ENCODE results near the gene ZNF48.

The ZNF48 gene

DNA sequence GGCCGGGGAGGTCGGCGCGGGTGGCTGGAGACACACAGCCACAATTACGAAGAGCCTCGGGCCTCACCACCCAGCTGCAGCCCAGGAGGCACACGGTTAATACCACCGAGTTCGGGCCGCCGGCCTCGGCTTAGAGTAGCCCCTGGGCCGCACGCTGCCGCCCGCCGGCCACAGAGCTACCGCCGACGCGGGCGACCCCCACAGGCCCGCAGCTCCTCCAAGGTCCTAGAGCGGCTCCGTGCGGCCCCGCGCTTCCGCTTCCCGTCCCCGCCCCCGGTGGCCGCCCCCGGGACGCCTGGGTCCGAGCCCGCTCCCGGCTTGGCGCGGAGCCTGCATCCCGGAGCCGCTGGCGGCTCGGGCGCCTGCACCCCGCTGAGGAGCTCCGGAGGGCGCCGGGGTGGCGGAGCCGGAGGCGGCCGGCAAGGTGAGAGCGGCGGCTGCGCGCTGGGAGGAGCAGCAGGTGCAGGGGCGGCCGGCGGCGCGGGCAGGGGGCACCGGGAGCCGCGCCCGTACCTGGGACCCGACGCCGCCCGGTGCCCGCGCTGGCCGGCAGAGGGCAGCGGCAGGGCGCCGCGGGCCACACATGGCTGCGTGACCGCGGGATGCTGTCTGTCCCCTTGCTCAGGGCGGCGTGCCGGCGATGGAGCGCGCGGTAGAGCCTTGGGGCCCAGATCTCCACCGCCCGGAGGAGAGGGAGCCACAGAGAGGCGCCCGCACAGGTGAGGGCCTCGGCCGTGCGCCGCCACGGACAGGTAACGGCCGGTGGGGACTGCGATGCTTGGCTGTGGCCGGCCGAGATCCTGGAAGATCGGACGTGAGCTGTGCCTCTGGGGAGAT lies at the start of gene ZNF48:
Gene ZNF48 (plus strand): TSS at position 266 of the 837 bp plus-strand sequence. CDS start 375 bp downstream, at position 641.
- peak; percentile 80 to 82 for ATAC-seq

DNA sequence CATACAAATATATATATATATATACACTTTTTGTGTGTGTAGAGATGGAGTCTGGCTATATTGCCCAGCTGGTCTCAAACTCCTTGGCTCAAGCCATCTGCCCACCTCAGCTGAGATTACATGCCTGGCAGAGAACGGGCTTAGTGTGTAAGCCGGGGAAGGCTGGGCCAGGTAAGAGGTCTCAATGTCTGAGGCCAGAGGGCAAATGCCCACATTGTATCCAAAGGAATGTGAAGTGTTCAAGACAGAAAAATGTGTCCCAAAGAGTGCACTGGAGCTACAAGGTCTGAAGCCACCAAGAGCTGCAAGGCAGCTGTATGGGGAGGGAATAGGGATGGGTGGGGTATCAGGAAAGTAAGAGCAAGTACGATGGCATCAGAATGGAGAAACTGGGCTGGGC lies 48.9 kb upstream of the ZNF48 start:
- ATAC-seq = no peak

DNA sequence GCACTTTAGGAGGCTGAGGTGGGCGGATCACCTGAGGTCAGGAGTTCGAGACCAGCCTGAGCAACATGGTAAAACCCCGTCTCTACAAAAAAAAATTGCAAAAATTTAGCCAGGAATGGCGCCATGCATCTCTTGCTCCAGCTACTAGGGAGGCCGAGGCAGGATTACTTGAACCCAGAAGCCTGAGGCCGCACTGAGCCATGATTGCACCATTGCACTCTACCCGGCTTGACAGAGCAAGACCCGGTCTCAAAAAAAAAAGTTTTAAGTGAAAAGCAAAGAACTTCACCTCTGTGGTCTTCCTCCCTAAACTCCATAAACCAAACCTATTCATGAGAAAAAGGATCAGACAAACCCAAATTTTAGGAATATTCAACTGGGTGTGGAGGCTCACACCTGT lies 47.1 kb upstream of the ZNF48 start:
- no peak for ATAC-seq

DNA sequence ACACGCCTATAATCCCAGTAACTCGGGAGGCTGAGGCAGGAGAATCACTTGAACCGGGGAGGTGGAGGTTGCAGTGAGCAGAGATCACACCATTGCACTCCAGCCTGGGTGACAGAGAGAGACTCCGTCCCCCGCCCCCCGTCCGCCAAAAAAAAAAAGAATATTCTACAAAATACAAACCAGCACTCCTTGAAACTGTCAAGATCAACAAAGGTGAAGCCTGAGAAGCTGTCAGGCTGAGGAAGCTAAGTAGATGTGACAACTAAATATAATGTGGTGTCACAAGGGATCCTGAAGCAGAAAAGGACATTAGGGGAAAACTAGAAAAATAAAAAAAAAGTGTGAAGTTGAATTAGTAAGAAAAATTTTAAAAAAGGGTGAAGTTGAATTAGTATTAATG lies 46.3 kb upstream of the ZNF48 start:
- ATAC-seq = no peak

DNA sequence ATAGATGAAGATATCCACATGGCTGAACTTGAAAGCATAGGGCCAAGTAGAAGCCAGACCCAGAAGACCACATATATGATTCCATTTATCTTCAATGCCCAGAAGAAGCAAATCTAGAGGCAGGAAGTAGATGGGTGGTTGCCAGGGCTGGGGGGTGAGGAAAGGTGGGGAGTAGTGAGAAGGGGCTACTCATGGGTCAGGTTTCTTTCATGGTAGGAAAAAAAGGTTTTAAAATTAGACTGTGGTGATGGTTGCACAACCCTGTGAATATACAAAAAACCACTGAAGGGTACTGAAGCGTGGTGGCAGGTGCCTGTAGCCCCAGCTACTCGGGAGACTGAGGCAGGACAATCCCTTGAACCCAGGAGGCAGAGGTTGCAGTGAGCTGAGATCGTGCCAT lies 45.5 kb upstream of the ZNF48 start:
- no peak for ATAC-seq

DNA sequence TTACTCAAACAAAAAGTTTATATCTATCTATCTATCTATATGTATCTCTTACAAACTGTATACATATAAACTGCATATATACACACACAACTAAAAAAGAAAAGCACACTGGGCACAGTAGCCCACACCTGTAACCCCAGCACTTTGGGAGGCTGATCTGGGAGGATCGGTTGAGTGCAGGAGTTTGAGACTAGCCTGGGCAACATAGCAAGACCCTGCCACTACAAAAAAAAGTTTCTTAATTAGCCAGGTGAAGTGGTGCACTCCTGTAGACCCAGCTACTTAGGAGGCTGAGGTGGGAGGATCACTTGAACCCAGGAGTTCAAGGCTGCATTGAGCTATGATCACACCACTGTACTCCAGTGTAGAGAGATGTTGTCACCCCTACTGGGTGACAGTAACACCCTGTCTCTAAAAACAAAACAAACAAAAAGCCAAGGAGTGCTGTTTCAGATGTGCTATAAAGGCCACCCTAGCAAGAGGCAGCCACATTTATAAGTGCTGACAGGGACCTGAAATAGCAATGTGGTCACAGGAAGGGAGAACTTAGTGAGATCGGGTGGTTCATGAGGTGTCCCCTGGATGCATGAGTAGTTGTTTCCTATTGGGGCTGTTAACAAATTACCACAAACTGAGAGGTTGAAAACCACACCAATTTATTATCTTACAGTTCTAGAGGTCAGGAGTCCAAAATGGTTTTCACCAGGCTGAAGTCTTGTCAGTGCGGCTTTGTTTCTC lies 44.9 kb upstream of the ZNF48 start:
- peak; percentile 38 to 57 for ATAC-seq

DNA sequence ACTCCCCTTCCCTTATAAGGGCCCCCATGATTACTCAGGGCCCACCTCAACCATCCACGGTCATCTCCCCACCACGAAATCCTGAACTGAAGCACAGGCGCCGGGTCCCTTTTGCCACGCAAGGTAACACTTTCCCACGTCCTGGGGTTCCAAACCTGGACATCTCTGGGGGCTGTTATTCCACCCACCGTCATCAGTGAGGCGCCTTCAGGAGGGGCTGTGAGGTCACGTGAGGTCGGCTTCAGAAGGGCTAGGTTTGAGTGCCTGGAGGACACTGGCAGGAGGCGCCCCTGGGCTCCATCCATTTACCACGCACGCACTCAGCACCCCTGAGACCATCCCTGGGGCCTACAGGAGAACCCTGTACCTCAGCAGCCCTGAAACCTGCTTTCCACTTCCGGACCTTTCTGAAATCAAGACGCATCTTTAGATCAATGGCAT lies 44.2 kb upstream of the ZNF48 start:
- no peak for ATAC-seq

DNA sequence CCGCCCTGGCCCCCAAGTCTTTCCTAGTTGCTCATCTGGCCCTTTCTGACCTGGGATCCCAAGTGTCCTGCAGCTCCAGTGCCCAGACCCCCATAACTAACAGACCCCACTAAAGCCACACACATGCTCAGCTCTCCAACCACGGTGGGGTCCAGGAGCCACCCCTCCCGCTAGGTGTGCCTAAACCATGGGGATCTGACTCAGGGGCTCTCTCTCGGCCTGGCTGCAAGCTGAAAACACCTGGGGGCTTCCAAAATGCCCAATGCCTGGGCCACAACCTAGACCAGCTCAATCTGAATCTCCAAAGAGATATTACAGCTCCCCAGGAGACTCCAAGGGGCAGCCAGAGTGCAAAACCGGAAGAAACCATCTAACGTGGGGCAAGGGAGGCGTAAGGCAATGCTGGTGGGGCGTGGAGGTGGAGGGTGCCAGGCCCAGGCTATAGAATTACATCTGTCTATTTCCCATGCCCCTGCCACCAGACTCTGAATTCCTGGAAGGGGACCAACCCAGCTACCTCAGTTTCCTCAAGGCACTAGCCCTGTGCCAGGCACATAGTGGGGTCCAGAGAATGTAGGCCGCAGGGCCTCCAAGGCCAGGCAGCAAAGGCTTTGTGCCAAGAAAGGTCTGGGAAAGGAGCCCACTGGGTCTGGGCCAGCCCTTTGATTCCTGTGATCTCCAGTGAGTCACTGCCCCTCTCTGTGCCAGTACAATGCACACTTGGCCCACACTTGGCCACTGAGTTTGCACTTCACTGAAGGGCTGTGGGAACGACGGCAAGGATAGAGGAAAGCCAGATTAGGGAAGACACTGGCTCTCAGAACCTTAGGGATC lies 43.4 kb upstream of the ZNF48 start:
- ATAC-seq = no peak

DNA sequence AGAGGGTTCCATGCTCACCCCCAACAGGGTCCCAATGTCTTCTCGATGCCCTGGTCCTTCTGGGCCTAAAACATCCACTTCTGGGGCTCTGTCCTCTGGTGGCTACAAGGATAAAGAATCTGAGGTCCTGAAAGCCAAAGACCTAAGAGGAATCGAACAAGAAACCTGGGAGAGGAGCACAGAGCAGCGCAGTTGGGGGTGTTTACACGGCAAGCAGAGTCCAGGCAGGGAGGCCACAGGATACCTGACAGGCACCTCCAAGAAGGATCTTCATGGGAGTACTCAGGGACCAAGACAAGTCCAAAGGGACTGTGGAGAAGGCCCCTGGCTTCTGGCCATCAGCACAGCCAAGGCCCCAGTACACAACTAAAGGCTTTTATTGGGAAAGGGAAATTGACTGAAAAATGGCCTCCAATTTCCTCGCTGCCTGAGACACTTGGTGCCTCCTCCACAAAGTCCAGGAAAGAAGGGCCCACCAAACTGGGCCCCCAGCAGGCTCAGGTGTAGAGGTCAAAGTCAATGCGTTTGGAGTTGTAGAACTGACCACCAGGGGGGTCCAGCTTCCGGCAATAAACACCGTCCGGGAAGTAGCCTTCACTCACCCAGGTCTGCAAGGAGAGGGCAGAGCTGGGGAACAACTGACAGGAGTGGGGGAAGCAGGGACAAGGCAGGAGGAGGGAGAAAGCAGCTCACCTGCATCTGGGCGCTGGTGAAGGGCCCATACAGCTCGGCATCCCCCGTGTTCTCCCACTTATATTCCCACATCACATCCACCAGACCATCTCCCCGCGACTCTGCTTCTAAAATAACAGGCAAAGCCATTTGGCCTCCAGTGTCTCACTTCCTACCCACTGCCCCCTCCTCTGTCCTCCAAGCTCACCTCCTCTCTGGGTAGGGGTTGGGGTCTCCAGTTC lies 42.5 kb upstream of the ZNF48 start:
- no peak for ATAC-seq

DNA sequence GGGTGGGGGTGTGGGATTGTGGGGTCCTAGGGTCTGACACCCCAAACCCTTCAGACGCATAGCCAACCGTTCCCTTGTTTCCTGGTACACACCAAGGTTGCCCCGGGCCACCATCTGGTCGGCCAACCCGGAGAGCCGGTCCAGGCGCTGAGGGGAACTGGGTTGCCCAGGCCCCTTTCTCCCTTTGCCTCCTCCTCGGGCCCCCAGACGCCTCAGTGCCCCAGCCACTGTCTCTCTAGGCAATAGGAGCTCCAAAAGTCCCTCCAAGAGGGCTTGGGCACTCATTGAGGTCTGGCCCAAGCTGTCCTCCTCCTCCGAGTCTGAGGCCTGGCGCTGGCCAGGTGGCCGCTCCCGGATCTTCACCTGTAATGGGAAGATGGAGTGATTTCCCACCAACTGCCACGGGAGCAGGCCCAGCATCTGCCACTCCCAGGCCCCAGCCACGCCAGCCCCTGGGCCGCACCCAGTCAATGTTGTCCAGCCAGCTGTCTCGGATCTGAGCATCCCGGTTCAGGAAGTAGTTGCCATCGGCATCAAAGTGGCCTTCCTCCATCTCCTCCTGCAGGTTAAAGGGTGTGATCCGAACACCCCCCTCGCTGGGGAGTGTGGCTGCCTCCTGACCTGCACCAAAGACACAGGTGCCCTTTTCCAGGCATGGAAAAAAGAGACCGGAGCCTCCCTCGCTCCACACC lies 41.6 kb upstream of the ZNF48 start:
- ATAC-seq = no peak

DNA sequence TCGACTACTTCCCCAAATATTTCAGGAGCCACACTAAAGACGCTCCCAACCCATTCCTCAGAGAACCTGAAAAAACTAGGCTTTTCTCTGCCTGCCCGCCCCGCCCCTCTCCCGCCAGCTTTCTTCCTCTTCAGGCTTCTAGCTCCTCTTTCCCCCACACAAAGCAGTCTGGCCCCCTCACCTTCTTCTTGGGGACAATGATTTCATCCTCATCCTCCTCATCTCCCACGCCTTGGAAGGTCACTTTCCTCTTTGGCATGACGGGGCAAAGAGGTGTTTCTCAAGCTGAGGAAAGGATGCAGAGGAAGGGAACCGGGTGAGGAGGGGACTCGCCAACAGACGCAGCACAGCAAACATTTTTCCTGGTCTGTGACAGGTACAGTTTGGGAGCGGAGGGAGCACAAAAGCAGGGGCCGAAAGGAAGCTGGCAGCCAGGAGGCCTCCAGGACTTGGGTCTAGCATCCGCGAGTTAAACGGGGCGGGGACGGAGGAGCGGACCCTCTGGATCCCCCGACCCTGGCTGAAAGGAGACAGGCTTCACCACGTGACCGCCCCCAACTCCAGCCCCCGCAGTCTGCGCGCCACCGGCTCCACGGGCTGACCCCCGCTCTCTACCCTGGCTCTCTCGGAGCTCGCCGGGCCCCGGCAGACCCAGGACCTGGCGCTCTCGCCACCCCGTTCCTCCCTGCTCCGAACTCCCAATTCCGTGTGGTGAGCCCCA lies 40.6 kb upstream of the ZNF48 start:
- peak; percentile 29 to 33 for ATAC-seq

DNA sequence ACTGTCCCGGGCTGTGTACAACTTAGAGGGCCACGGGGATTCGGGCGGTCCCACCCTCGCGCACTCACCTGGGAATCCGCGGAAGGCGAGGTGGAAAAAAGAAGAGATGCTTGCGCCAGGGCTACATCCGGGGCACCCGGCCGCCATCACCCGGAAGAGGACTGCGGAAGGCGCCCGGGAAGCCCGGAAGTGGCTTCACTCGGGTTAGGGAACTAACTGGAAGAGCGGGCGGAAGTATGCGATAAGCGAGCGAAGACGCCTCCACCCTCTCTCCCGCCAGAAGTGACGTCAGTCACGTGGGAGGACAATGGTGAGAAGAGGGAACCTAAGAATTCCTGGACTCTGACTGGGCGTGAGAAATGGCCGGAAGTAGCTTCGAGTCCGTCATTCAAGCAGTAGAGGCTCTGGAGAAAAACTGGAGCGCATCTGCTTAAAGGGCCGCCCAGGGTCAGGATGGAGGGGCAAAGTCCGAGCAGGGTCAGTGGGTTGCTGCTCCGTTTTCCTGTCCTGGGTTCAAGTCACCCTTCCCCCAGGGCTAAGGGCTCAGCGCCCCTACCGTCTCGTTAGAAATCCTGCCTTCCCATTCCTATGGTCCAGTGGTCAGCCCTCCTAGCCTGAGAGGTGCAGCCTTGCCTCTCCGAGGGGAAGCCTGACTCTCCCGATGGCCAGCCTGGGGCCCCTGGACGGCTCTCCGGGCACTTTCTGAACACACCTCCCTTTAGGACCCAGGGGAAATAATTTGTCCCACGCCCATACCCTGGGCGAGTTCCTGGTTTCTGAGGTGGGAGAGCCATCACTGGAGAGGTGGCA lies 39.9 kb upstream of the ZNF48 start, which contains the start of gene CD2BP2:
Gene CD2BP2 (minus strand): TSS at position 165 of the 810 bp plus-strand sequence. CDS start 627 bp downstream, outside the sequence.
- peak; percentile 92 to 94 for ATAC-seq

DNA sequence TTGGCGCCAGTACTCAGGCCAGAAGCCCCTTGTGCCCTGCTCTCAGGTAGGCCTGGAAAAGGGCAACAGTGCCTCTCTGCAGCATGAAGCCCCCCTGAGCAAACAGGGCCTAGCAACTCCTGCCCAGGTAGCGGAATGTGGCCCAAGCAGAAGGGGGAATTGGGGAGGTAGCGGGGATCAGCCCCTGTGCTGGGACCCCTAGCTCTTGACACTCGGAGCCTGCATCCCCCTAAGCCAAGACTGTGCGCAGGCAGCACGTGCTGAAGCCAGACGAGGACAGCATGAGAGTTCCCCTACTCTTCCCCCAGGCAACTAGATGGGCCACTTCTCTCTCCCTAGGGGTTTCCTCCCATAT lies 39.3 kb upstream of the ZNF48 start:
- no peak for ATAC-seq

DNA sequence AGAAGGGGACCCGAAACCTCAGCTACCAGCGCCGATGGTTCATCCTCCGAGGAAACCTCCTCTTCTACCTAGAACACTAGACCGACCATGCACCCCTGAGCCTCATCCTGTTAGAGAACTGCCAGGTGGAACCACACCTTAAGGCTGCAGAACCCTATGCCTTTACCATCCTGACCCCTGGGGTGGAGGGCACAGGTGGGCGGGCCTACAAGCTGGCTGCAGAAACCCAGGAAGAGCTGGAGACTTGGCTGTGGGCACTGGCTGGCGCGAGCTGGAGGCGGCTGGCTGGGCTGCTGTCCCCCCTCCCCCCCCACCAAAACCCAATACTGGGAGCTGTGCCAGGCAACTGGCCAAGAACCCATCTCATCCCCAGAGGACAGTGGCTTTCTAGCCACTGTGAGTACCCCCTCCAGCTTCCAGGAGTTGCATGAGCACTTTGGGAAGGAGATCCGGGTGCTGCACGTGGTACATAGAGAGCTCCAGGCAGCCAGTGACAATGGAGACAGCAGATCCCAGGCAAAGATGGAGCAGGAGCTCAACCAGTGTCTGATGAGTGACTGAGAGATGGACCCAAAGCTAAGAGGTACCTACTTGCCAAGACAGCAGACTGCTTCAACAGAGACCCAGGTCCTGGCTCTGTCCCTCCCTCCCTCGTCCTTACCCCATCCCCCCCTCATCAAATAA lies 38.7 kb upstream of the ZNF48 start:
- ATAC-seq = no peak

DNA sequence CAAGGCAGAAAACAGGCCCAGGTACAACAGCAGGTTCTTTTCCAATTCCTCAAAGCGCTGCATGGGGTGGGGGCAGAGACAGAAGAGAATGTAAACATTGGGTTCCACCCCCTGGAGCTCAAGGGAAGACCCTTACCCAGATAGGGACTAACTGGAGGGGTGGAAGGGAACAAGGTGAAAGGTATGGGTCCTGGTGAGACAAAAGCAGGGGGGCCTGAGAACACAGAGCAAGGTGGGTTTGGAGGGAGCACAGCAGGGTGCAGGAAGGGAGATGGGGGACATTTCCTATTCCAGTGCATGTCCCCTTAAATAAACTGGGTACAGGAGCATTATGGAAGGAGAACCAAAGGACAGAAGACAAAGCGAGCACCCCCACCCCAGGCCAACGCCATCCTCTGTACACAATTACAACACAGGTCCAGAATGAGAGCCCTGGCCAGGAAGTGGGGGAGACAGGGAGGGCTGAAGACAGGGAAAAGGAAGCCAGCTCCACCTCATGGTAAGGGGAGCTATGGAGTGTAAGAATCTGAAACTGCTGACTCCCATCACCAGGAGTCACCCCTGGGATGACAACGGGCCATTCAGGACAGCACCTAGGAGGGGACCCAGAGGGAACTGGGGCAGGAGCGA lies 38.0 kb upstream of the ZNF48 start:
- ATAC-seq = no peak

DNA sequence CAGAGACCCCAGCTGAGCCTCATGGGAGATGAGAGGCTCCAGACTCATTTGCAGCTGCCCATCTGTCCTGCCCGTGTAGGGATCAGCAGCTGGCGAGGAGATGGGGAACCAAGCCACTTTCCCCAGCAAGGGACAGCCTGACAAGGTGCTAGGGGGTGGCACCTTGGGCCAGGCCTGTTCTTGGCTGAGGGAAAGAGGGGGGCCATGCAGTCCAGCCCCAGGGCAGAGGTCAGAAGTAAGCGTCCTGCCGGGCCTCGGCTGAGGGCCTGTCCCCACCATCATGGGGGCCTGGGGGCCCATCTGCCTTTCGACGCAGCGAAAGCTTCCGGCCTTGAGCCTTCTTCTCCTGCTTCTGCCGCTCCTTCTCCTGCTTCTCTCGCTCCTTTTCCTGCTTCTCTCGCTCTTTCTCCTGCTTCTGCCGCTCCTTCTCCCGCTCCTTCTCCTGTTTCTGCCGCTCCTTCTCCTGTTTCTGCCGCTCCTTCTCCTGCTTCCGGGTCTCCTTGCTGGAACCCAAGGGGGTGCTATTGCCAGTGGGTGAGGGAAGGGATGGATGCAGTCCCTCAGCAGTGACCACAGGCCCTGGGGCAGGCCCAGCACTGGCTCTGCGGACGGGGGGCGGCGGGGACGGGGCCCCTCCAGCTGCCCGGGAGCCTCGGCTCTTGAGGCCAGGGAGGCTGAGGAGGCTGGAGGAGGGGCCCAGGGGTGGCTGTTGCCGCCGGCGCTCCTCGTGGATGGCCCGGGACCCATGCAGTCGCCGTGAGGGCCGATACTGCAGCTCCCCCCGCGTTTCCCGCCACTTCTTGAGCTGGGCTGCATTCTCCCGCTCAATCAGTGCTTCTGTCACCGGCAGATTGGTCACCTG lies 37.3 kb upstream of the ZNF48 start:
- no peak for ATAC-seq

DNA sequence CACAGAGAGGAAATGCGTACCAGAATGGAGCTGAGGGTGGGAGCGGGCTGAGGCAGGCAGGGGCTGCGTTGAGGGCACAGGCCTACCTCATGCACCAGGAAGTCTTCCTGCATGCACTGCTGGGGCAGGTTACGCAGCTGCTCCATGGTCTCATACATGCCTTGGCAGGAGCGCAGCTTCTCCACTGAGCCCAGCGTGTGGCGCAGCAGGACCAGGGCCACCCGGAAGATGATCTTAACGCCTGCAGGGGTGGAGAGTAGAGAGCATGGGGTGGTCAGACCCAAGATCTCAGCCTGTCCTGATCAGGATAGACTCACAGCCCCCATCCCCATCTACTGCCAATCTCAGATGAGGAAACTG lies 36.7 kb upstream of the ZNF48 start:
- ATAC-seq = no peak

All from activated CD4-positive, CD25-positive, alpha-beta regulatory T cell treated with anti-CD3 and anti-CD28 coated beads, Interleukin-2, amount 50 U/mL, for 24 hours (primary cell).